HG02973 (cell line): ENCODE data around the gene KLRF1.

ENCODE experiments used
- ATAC-seq: cut with Tn5 transposase; IDR thresholded peaks from one replicate; pipeline ENCODE4 v1.9.1; 2021; ENCODE audit warnings: moderate library complexity; ENCODE audit not compliant: unreplicated experiment

KLRF1 gene

DNA sequence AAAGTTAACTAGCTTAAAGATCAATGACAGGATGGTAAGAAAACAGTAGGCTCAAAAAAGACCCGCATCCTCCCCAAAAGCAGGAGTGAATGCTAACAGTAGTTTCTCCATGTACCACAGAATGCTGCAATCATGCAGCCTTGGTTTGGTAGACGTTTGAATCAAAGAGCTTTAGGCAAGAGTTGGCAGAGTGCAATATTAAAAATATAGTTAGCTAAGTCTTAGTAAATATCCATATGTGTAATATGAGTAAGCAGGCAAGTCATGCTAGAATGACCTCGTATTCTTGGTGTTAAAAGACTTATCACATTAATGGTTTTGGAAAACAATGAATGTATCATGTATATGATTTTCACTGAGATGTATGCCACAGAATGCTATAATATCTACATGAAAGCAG lies 18.8 kb upstream of the KLRF1 start:
- no peak for ATAC-seq

GRCh38 chr12:9809338-9809737 lies 17.9 kb upstream of the KLRF1 start:
- ATAC-seq, result no peak

GRCh38 chr12:9809866-9810265 lies 17.4 kb upstream of the KLRF1 start:
- ATAC-seq, result no peak

DNA sequence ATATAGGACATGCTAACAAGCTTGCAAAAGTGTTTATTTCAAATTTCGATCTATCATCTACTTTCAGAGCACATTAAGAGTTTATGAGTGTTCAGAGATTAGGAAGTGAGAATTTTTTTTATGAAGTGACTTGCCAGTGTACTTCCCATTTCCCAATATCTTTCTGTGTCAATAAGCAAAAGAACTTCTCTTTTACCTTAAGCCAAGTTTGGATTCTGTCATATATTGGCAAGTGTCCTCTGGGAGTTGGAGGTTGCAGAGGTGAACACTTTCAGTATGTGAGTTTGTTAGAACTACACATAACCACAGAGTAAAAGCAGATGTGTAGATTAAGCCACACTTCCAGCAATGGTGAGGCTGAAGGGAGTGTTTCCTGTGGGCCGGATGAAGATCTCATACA lies 16.6 kb upstream of the KLRF1 start:
- ATAC-seq, result no peak

DNA sequence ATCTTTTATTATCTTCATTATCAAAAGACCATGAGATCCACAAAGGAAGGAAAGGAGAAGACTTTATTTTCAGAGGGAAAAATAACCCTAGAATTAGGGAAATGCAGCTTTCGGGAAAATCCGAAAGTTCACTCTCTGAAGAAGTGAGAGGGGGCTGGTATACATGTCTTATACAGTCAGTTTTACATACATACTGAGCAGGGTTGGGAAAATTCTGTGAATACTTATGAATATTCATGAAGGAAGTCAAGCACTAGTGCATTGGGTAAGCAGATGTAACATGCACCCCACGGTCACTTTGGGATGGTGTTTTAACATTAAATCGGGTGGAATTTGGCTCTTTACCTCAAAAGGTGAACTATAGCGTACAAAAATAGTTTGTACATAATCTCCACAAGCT lies 15.7 kb upstream of the KLRF1 start:
- no peak for ATAC-seq

- ATAC-seq, result peak; percentile 88
Observed at GRCh38 chr12:9813821-9814798, 13.2 kb upstream of the KLRF1 start.

- ATAC-seq, result no peak
Observed at GRCh38 chr12:9820281-9820930, 6.9 kb upstream of the KLRF1 start.

DNA sequence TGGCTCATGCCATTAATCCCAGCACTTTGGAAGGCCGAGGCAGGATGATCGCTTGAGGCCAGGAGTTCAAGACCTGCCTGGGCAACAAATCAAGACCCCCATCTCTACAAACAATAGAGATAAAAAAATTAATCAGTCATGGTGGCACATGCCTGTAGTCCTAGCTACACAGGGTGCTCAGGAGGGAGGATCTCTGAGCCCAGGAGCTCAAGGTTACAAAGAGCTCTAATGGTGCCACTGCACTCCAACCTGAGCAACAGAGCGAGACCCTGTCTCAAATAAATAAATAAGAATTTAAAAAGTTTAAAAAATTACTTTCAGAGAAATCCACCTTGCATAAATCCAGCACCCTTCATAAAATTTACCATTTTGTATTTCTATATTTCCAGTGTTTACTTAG lies 2.2 kb downstream of the KLRF1 start:
- ATAC-seq, result no peak

DNA sequence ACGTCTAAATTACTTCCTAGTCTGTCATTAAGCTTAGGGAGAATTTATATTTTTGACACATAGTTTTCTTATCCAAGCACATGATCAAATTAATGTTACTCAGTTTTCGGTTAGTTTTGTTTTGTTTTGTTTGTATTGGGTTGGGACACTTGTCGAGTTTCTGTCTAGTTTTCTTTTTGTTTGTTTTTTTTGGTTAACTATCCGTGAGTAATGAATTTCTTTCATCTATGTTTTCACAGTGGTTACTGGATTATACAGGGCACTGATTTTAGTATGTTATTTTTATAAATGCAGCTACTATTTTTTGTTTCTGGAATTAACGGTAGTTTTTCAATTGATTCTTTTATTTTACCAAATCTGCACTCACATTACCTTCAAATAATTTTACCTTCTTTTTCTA lies 2.7 kb downstream of the KLRF1 start:
- no peak for ATAC-seq

DNA sequence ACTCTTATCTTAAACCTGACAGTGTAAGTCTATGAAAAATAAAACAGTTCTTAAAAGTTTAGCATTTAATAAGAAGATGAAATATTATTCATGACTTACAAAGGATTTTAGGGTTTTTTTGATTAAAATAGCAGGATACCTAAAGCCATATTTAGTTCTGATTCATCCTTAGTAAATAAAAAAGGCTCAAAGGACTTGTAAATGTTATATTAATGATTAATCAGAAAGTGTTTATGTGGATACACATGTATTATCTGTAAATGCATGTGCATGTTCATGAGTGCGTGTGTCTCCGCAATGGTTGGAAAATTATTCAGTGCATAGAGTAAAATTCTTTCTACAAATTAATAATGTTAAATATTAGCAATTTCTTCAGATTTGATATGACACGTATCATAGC lies 4.4 kb downstream of the KLRF1 start:
- ATAC-seq, result no peak

GRCh38 chr12:9843407-9843806 lies 16.1 kb downstream of the KLRF1 start:
- no peak for ATAC-seq

DNA sequence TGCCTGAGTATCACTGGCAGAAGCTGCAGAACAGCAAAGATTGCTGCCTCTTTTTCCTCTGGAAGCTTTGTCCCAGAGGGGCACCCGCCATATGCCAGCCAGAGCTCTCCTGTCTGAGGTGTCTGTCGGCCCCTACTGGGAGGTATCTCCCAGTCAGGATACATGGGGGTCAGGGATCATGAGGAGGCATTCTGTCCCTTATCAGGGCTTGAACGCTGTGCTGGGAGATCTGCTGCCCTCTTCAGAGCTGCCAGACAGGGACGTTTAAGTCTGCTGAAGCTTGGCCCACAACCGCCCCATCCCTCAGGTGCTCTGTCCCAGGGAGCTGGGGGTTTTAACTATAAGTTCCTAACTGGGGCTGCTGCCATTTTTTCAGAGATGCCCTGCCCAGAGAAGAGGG lies 21.6 kb downstream of the KLRF1 start:
- ATAC-seq, result no peak

GRCh38 chr12:9851050-9851449 lies 23.8 kb downstream of the KLRF1 start:
- ATAC-seq, result no peak

GRCh38 chr12:9851927-9852326 lies 24.6 kb downstream of the KLRF1 start:
- ATAC-seq, result no peak

DNA sequence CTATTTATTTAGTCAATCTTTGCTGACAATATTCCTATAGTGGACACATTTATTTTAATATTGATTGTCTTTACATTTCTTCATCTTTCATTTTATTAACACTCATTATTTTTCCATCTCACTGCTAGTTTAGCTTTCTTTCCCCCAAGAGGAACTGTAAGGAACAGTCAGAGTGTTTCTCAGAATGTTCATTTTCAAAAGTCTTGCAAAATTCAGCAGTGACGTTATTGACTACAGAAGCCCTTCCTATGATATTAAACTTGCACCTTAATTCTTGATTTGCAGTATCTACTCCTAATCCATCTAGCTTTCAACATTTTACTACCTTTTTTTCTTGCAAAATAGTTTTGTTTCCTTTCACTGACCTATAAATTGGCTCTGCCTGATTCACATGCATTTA lies 28.9 kb downstream of the KLRF1 start:
- no peak for ATAC-seq

DNA sequence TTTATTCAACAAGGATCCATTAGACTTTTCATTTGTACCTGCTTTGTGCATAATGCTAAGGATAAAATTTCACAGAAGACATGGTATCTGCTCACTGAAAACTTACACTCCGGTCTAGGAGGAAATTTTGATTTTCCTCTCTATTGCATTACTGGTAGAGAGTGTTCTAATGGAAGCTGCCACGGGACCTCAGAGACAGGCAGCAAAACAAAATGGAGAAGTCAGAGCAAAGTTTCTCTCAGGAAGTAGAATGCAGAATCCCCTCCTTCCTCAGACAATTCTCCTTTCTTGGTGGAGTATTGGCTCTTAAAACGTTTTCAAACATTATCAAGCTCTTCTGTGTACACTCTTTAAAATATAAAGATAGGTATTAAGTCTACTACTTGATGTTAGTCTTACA lies 29.6 kb downstream of the KLRF1 start:
- no peak for ATAC-seq

GRCh38 chr12:9858135-9858534 lies 30.9 kb downstream of the KLRF1 start:
- no peak for ATAC-seq

DNA sequence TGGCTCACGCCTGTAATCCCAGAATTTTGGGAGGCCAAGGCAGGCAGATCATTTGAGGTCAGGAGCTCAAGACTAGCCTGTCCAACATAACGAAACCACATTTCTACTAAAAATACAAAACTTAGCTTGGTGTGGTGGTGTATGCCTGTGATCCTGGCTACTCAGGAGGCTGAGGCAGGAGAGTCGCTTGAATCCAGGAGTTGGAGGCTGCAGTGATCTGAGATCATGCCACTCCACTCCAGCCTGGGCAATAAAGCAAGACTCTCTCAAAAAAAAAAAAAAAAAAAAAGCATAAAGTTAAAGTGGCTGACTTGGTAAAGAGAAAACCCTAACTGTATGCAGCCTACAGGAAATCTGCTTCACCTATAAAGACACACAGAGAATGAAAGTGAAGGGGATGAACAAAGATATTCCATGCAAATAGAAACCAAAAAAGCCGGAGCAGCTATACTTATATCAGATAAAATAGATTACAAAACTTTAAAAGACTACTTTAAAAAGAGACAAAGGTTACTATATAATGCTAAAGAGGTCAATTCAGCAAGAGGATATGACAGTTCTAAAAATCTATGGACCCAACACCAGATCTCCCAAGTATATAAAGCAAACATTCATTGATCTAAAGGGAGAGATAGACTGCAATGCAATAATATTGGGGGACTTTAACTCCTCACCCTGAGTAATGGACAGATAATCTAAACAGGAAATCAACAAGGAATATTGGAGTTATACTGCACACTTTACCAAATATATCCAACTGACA lies 37.8 kb downstream of the KLRF1 start:
- no peak for ATAC-seq

- ATAC-seq, result no peak
Observed at GRCh38 chr12:9866860-9867269, 39.6 kb downstream of the KLRF1 start.

DNA sequence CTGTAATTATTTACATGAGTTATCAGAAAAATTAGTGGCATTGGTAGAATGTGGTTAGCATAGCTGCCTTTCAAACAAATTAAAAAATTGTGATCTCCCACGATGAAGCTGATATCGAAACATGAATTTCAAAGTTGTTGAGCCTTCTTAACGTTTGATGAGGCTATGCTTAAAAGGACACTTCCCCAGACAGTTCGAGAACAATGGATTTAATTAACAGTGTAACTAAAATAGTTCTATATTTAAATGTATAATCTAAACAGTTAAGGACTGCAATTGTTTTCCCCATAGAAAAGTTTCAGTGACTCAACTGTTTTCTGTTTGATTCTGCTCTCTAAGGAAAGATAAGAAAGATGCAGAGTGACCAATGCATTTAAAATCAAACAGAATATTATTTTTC lies 40.2 kb downstream of the KLRF1 start:
- ATAC-seq, result no peak

- no peak for ATAC-seq
Observed at GRCh38 chr12:9868311-9868801, 41.1 kb downstream of the KLRF1 start.

- no peak for ATAC-seq
Observed at GRCh38 chr12:9868951-9869306, 41.6 kb downstream of the KLRF1 start.
